PC-3 (cell line): ENCODE data around the gene ATIC. TPM values are rescaled to one million over a fixed set of nuclear protein-coding genes. Genes with fewer than 3 reads are reported as not detected.

Experiments used
- ATAC-seq: fragments of 200-7000 bp; cut with Tn5 transposase; 2 replicates; pipeline ENCODE4 v1.9.1; 2020; ENCODE audit warnings: mild to moderate bottlenecking, moderate library complexity
- BruUV-seq: library from RNA; stranded (reverse); fragments of 400-500 nt; replicated peaks from 2 replicates; lab custom pipeline; 2021; lab: Mats Ljungman, UMichigan
- CTCF ChIA-PET: fragments of 300-600 bp; sonication (Branson Sonifier 250); formaldehyde crosslinking; loops from one replicate; lab custom pipeline; 2022; ENCODE audit warnings: antibody characterized with exemption; lab: Charles Lee
- POLR2A ChIA-PET: fragments of 300-600 bp; sonication (Branson Sonifier 250); formaldehyde crosslinking; loops from one replicate; lab custom pipeline; 2022; ENCODE audit warnings: antibody characterized with exemption; ENCODE audit not compliant: unreplicated experiment; lab: Charles Lee
- DNase-seq: peaks from one replicate; pipeline ENCODE4 v3.0.0-alpha.2; 2015
- H2AFZ ChIP-seq: fragments of 300-600 bp; sonication (generic); 2 replicates; pipeline ENCODE4 v1.6.0; 2016; ENCODE audit warnings: antibody characterized with exemption, low read length
- H3F3A ChIP-seq: fragments of 300-600 bp; sonication (generic); one replicate; pipeline ENCODE4 v1.6.0; 2017; ENCODE audit warnings: antibody characterized with exemption, low read length, control low read depth, mild to moderate bottlenecking; ENCODE audit not compliant: unreplicated experiment
- H3K27ac ChIP-seq: fragments of 300-600 bp; sonication (generic); 2 replicates; pipeline ENCODE4 v1.5.1; 2016; ENCODE audit warnings: mild to moderate bottlenecking, low read length
- H3K27me3 ChIP-seq: fragments of 300-600 bp; sonication (generic); 2 replicates; pipeline ENCODE4 v1.6.1; 2016; ENCODE audit warnings: low read length, mixed read lengths
- H3K36me3 ChIP-seq: fragments of 300-600 bp; sonication (generic); 2 replicates; pipeline ENCODE4 v1.6.1; 2016; ENCODE audit warnings: low read depth, mixed run types, low read length, mixed read lengths
- H3K4me1 ChIP-seq: fragments of 300-600 bp; sonication (generic); 2 replicates; pipeline ENCODE4 v1.5.1; 2016; ENCODE audit warnings: low read length; ENCODE audit not compliant: insufficient read depth
- H3K4me2 ChIP-seq: fragments of 300-600 bp; sonication (generic); 2 replicates; pipeline ENCODE4 v1.6.0; 2016; ENCODE audit warnings: low read length
- H3K4me3 ChIP-seq: fragments of 300-600 bp; sonication (generic); 2 replicates; pipeline ENCODE4 v1.5.1; 2016; ENCODE audit warnings: mild to moderate bottlenecking, low read length, mixed read lengths
- H3K79me2 ChIP-seq: fragments of 300-600 bp; sonication (generic); 2 replicates; pipeline ENCODE4 v1.6.1; 2017; ENCODE audit warnings: low read length, mixed read lengths
- H3K9ac ChIP-seq: fragments of 300-600 bp; sonication (generic); 2 replicates; pipeline ENCODE4 v1.6.0; 2016; ENCODE audit warnings: mild to moderate bottlenecking, low read length
- H3K9me2 ChIP-seq: fragments of 300-600 bp; sonication (generic); replicated peaks from 2 replicates; pipeline ENCODE4 v1.6.1; 2016; ENCODE audit warnings: mixed run types, low read length, mixed read lengths
- H3K9me3 ChIP-seq: fragments of 300-600 bp; sonication (generic); 2 replicates; pipeline ENCODE4 v1.6.1; 2016; ENCODE audit warnings: low read length, mixed read lengths
- H4K20me1 ChIP-seq: fragments of 300-600 bp; sonication (generic); 2 replicates; pipeline ENCODE4 v1.6.1; 2016; ENCODE audit warnings: low read length, mixed read lengths
- EZH2 ChIP-seq: fragments of 300-600 bp; sonication (generic); IDR thresholded peaks from one replicate; pipeline ENCODE4 v1.6.1; 2017; ENCODE audit warnings: antibody characterized with exemption, mild to moderate bottlenecking, low read length; ENCODE audit not compliant: unreplicated experiment
- EZH2phosphoT487 ChIP-seq: fragments of 300-600 bp; sonication (generic); IDR thresholded peaks from 2 replicates; pipeline ENCODE4 v1.6.1; 2018; ENCODE audit warnings: mild to moderate bottlenecking, antibody characterized with exemption, low read length, borderline replicate concordance
- intact Hi-C: fragments of 100-400 bp; cut with micrococcal nuclease; formaldehyde crosslinking; loops from 2 replicates; pipeline ENCODE4 v1.9.0; 2023
- total RNA-seq: library from RNA; depleted of rRNA; stranded (reverse); fragments of >200 nt; gene quantifications from 2 replicates; pipeline ENCODE4 v1.2.3, GENCODE V29; 2014
- TF ChIP-seq, protein P1 (sequence below): fragments of 300-600 bp; sonication (generic); conservative IDR thresholded peaks from 2 replicates; pipeline ENCODE4 v1.5.1; 2017; ENCODE audit warnings: antibody characterized with exemption, low read depth, mild to moderate bottlenecking, low read length

The ATIC gene
- total RNA-seq, 1 experiment from 2014 or later = 41.7 TPM

DNA sequence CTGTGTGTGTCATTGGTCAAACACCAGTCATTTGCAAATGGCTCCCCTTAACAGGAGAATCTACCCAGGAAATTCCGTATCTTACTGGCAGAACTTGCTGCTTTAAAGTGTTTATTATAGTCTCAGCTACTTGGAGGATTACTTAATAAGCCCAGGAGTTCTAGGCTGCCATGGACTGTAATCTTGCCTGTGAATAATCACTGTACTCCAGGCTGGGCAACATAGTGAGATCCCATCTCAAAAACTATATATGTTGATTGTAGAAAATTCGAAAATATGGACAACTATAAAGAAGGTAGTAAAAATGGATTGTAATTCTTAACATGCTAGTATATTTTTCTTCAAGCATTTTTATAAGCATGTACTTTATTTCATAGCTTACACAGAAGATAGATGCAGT lies 4.5 kb downstream of the ATIC start:
- intact Hi-C loops = loop anchor here (10.0 kb wide), 1 partner anchor 218 kb away; no protein-coding TSS in a partner anchor
- Histone ChIP-seq H3K4me1 (peaks cover 41% of the 10 kb centered on the region), H3K9ac (no peak overlapping the region), H3K4me2 (peak overlapping the region; percentile 12; the same call in 1 of the 2 replicates), H2AFZ (no peak overlapping the region), H3K27ac (no peak overlapping the region), H3K27me3 (no peaks in the 10 kb centered on the region), H3F3A (no peaks in the 10 kb centered on the region), H3K9me3 (no peaks in the 10 kb centered on the region), H3K79me2 (peaks cover 53% of the 10 kb centered on the region), H3K4me3 (no peak overlapping the region), H4K20me1 (no peaks in the 10 kb centered on the region), H3K9me2 (no peaks in the 10 kb centered on the region), H3K36me3 (peaks cover 54% of the 10 kb centered on the region)
- CTCF ChIA-PET = no interaction called here
- ATAC-seq (no peak), DNase-seq (no peak)
- TF ChIP-seq, protein P1, sequence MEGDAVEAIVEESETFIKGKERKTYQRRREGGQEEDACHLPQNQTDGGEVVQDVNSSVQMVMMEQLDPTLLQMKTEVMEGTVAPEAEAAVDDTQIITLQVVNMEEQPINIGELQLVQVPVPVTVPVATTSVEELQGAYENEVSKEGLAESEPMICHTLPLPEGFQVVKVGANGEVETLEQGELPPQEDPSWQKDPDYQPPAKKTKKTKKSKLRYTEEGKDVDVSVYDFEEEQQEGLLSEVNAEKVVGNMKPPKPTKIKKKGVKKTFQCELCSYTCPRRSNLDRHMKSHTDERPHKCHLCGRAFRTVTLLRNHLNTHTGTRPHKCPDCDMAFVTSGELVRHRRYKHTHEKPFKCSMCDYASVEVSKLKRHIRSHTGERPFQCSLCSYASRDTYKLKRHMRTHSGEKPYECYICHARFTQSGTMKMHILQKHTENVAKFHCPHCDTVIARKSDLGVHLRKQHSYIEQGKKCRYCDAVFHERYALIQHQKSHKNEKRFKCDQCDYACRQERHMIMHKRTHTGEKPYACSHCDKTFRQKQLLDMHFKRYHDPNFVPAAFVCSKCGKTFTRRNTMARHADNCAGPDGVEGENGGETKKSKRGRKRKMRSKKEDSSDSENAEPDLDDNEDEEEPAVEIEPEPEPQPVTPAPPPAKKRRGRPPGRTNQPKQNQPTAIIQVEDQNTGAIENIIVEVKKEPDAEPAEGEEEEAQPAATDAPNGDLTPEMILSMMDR = no peak
- no peak for TF ChIP-seq EZH2
- no peak for TF ChIP-seq EZH2phosphoT487
- BruUV-seq = no TSS peak
- POLR2A ChIA-PET = no interaction called here

DNA sequence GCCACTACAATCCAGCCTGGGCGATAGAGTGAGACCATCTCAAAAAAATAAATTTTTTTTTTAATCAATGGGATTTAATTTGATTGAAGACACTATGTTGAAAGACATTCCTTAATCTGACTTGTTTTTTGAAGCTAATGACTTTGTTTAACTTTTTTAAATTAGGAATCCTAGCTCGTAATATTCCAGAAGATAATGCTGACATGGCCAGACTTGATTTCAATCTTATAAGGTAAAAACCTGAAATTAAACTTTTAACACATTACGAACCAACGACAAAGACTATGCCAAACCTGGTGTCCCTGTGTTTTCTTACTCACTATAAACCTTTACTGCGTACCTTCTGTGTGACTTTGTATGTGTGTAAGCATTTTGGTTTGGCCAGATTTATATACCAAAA lies 7.6 kb downstream of the ATIC start:
- peaks cover 48% of the 10 kb centered on the region for H3K36me3 ChIP-seq
- TF ChIP-seq, protein P1 = no peak
- H3K9ac ChIP-seq = no peak overlapping the region
- DNase-seq (no peak), ATAC-seq (no peak)
- ChIA-PET POLR2A (no interaction called here), CTCF (no interaction called here)
- H3K9me3 ChIP-seq = no peaks in the 10 kb centered on the region
- no peaks in the 10 kb centered on the region for H3F3A ChIP-seq
- H3K4me2 ChIP-seq = no peak overlapping the region
- no peak overlapping the region for H3K4me3 ChIP-seq
- H3K9me2 ChIP-seq = no peaks in the 10 kb centered on the region
- H4K20me1 ChIP-seq = no peaks in the 10 kb centered on the region
- H3K79me2 ChIP-seq = peaks cover 55% of the 10 kb centered on the region
- H3K4me1 ChIP-seq = peaks cover 18% of the 10 kb centered on the region; the same call in 1 of the 2 replicates
- intact Hi-C loops = loop anchor here (10.0 kb wide), 1 partner anchor 215 kb away; no protein-coding TSS in a partner anchor
- no peak overlapping the region for H3K27ac ChIP-seq
- H2AFZ ChIP-seq = no peak overlapping the region
- no peaks in the 10 kb centered on the region for H3K27me3 ChIP-seq
- no TSS peak for BruUV-seq

DNA sequence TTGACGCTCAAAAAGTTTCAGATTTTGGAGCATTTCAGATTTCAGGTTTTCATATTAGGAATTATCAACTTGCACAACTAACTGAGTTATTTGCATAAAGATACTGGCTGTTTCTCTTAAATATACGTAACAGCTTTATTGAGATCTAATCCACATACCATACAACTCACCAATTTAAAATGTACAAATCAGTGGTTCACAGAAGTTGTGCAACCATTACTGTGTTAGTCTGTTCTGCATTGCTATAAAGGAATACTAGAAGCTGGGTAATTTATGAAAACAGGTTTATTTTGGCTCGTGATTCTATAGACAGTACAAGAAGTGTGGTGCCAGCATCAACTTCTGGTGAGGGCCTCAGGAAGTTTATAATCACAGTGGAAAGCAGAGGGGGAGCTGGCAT lies 8.2 kb downstream of the ATIC start:
- TF ChIP-seq EZH2 = no peak
- TF ChIP-seq, protein P1 = no peak
- TF ChIP-seq EZH2phosphoT487 = no peak
- no TSS peak for BruUV-seq
- DNase-seq = no peak
- Histone ChIP-seq H3K4me3 (no peak overlapping the region), H3K79me2 (peaks cover 55% of the 10 kb centered on the region), H3K27me3 (no peaks in the 10 kb centered on the region), H3K4me1 (peaks cover 12% of the 10 kb centered on the region; the same call in 1 of the 2 replicates), H3F3A (no peaks in the 10 kb centered on the region), H3K9me2 (no peaks in the 10 kb centered on the region), H3K9ac (no peak overlapping the region), H2AFZ (no peak overlapping the region), H3K4me2 (no peak overlapping the region), H3K36me3 (peaks cover 51% of the 10 kb centered on the region), H4K20me1 (no peaks in the 10 kb centered on the region), H3K9me3 (no peaks in the 10 kb centered on the region), H3K27ac (no peak overlapping the region)
- CTCF ChIA-PET = no interaction called here
- intact Hi-C loops = no loop called here
- no peak for ATAC-seq
- POLR2A ChIA-PET = no interaction called here
